ENCODE data around the gene OSBP2. TPM values are rescaled to one million over a fixed set of nuclear protein-coding genes. Genes with fewer than 3 reads are reported as not detected.

OSBP2 gene
- total RNA-seq, 2 experiments from 2014 or later: 0.58 to 0.72 TPM

DNA sequence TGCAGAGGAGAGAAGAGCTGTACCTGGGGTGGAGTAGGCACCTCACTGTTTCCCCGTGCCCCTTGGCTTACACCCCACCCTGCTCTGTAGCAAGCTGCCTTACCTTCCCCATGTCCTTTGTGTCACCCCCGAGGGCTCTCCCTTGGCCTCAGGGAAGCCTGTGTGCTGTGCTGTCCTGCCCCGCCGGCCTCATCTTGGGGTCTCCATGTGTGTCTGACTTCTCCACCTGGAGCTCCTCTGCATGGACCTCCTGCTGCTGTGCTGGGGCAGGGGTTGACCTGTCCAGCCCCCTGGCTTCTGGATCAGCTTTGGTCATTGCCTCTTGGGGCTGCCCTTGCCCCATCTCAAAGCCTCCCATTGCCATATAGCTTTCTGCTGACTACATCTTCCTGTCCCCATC is 59.8 kb downstream of the OSBP2 start:
- Mint-ChIP-seq H3K4me1 (ENCODE audit: low read depth) (no peaks in the 10 kb centered on the region), H3K27ac (no peak overlapping the region), H3K36me3 (ENCODE audit: low read depth) (no peaks in the 10 kb centered on the region), H3K9me3 (no peaks in the 10 kb centered on the region), H3K4me3 (no peak overlapping the region), H3K27me3 (no peaks in the 10 kb centered on the region)
- ChIA-PET CTCF (interaction anchor here (0.7 to 5.1 kb wide), 20 partner anchors 9 to 166 kb away, joined by 3 to 105 read pairs (median 6); partner anchors contain the start of genes OSBP2, SLC35E4 and TCN2), POLR2A (interaction anchor here (1.0 to 2.8 kb wide), 3 partner anchors 119 to 146 kb away, joined by 3 to 16 read pairs (median 4); partner anchors contain the start of gene SLC35E4)
- ATAC-seq: no peak
- intact Hi-C loops (cut with micrococcal nuclease): no loop called here
- TF ChIP-seq, protein P1, sequence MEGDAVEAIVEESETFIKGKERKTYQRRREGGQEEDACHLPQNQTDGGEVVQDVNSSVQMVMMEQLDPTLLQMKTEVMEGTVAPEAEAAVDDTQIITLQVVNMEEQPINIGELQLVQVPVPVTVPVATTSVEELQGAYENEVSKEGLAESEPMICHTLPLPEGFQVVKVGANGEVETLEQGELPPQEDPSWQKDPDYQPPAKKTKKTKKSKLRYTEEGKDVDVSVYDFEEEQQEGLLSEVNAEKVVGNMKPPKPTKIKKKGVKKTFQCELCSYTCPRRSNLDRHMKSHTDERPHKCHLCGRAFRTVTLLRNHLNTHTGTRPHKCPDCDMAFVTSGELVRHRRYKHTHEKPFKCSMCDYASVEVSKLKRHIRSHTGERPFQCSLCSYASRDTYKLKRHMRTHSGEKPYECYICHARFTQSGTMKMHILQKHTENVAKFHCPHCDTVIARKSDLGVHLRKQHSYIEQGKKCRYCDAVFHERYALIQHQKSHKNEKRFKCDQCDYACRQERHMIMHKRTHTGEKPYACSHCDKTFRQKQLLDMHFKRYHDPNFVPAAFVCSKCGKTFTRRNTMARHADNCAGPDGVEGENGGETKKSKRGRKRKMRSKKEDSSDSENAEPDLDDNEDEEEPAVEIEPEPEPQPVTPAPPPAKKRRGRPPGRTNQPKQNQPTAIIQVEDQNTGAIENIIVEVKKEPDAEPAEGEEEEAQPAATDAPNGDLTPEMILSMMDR (IDR thresholded peaks at IDR 0.05): no peak
- DNase-seq: no peak

DNA sequence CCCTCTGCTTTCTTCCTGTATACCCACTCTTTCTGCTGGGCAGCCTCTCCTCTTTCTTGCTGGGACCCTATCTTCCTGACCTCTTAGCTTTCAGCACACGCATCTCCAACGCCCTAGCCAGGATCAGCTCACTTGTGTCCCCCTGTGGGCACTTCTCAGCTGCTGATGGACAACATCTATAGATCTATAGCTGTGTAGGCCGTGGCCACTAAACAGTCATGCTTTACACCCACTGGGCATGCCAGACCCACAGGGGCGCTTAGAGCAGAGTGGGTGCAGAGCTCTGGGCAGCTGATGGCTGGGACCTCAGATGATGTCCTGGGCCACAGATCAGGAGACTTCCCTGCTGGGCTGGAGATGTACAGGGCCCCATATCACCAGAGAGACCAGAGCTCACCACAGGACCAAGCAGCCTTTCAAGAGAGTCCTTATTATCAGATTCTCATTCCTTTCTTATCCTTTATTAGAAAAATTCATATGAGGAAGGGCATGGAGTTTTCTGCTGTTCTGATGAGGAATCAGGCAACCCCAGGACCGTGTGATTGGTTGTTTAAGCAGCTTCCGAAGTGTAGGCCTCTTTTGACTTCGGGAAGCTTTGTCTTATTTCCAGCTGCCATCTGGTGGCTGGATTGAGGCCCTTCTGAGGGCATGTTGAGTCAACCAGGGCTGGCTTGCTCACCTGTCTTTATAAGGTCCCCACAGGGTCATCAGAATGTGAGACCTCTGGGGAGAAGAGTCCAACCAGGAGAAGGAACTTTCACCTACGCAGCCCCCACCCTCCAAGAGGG is 60.5 kb downstream of the OSBP2 start:
- TF ChIP-seq, protein P1 (IDR thresholded peaks at IDR 0.05): peak; percentile 69

DNA sequence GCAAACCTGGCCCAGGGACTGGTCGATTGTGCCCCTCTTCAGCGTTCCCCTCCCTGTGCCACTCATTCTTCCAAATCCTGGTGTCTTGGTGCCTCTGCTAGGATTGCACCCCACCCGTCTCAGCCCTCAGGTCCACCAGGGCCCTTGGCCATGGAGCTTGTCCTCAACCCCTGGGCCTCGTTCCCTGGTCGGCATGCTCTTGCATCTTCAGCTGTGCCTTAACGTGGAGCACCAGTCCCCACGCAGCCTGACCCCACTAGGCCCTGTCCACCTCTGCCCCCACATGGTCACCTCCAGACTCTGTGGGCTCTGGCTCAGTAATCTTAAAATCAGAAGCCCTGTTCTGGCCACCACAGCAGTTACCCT is 61.1 kb downstream of the OSBP2 start:
- no peak overlapping the region for H3K27ac Mint-ChIP-seq
- no peak for ATAC-seq
- intact Hi-C loops (cut with micrococcal nuclease): loop anchor here (1.0 kb wide), 1 partner anchor 121 kb away; no protein-coding TSS in a partner anchor
- POLR2A ChIA-PET: interaction anchor here (1.0 to 2.8 kb wide), 2 partner anchors 121 to 147 kb away, joined by 3 to 16 read pairs; partner anchors contain the start of gene SLC35E4
- no peaks in the 10 kb centered on the region for H3K36me3 Mint-ChIP-seq (ENCODE audit: low read depth)
- no peaks in the 10 kb centered on the region for H3K27me3 Mint-ChIP-seq
- no peaks in the 10 kb centered on the region for H3K4me1 Mint-ChIP-seq (ENCODE audit: low read depth)
- H3K9me3 Mint-ChIP-seq: no peaks in the 10 kb centered on the region
- TF ChIP-seq, protein P1 (IDR thresholded peaks at IDR 0.05): no peak
- DNase-seq: no peak
- H3K4me3 Mint-ChIP-seq: no peak overlapping the region
- CTCF ChIA-PET: interaction anchor here (0.6 to 5.1 kb wide), 18 partner anchors 8 to 184 kb away, joined by 3 to 105 read pairs (median 7); partner anchors contain the start of genes OSBP2 and SLC35E4

More for the DNA sequence above, 60.5 kb downstream of the OSBP2 start:
- CTCF ChIA-PET: interaction anchor here (0.6 to 5.1 kb wide), 25 partner anchors 8 to 184 kb away, joined by 3 to 105 read pairs (median 4); partner anchors contain the start of genes OSBP2, SLC35E4 and TCN2
- POLR2A ChIA-PET: interaction anchor here (0.5 to 2.8 kb wide), 4 partner anchors 120 to 409 kb away, joined by 3 to 16 read pairs (median 4); partner anchors contain the start of gene SLC35E4
- H3K9me3 Mint-ChIP-seq: no peaks in the 10 kb centered on the region
- peak; percentile 93 for ATAC-seq
- peak; percentile 75 for DNase-seq
- intact Hi-C loops (cut with micrococcal nuclease): loop anchor here (1.0 kb wide), 1 partner anchor 121 kb away; no protein-coding TSS in a partner anchor
- H3K4me1 Mint-ChIP-seq (ENCODE audit: low read depth): no peaks in the 10 kb centered on the region
- H3K36me3 Mint-ChIP-seq (ENCODE audit: low read depth): no peaks in the 10 kb centered on the region
- H3K27ac Mint-ChIP-seq: no peak overlapping the region
- no peaks in the 10 kb centered on the region for H3K27me3 Mint-ChIP-seq
- H3K4me3 Mint-ChIP-seq: no peak overlapping the region

DNA sequence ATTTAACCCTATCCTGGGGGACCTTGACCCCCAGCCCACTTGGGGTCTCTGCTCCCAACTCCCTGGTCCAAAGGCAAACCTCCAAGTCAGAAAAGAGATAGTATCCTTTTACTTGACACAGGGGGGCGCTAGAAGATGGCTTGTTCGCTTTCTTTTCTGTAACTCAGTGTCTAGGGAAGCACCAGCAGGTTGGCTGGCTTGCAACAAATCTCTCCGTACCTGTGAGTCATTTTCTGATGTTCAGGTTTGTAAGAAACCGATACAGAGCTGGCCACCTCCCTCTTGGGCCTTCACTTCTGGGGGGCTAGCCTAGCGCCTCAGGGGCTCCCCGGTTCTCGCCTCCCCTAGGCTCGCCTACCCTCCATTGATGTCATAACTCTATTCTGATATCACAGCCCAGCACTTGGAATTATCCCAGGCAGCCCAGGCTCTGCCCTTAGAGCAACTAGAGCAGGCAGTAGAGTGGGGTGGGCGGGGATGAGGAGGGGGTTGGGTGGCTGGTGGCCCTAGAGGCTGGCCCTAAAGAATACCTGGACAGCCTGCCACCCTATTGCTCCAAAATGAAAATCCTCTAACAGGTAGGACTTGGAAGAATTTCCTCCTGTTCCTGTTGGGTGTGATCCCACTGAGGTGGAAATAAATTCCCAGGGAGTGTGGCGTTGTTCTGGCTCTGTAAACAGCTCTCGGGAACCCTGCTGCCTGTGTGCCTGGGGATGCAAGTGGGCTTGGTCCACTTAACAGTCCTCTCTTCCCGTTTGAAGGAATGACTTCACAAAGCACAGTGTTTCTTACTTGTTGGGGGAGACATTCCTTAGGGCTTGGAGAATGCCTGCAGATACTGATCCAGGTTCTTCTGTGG is 69.4 kb downstream of the OSBP2 start:
- TF ChIP-seq, protein P1 (IDR thresholded peaks at IDR 0.05): peak; percentile 83
- Mint-ChIP-seq H3K4me3 (no peak overlapping the region), H3K27me3 (no peaks in the 10 kb centered on the region), H3K4me1 (ENCODE audit: low read depth) (peaks cover 2% of the 10 kb centered on the region), H3K27ac (no peak overlapping the region), H3K9me3 (no peaks in the 10 kb centered on the region), H3K36me3 (ENCODE audit: low read depth) (no peaks in the 10 kb centered on the region)
- DNase-seq: peak; percentile 75
- ChIA-PET POLR2A (interaction anchor here (1.7 to 1.9 kb wide), 2 partner anchors 158 to 321 kb away, joined by 6 read pairs; no protein-coding TSS in a partner anchor), CTCF (interaction anchor here (0.6 to 3.0 kb wide), 27 partner anchors 9 to 493 kb away, joined by 3 to 25 read pairs (median 4); partner anchors contain the start of gene SLC35E4)
- intact Hi-C loops (cut with micrococcal nuclease): loop anchor here (2.0 to 10.0 kb wide), 2 partner anchors 157 to 321 kb away; partner anchors contain the start of gene SMTN
- peak; percentile 97 for ATAC-seq

Data from activated CD8-positive, alpha-beta T cell treated with anti-CD3 and anti-CD28 coated beads for 36 hours (primary cell).